ENCODE measurements around the gene CSAD. TPM values are rescaled to one million over a fixed set of nuclear protein-coding genes. Genes with fewer than 3 reads are reported as not detected.

CSAD gene
- total and polyA plus RNA-seq, 2 of the 13 experiments (the other 11 are each of a cell fraction or from before 2014, with no cell fraction given), result 7.2 to 23.5 TPM

DNA sequence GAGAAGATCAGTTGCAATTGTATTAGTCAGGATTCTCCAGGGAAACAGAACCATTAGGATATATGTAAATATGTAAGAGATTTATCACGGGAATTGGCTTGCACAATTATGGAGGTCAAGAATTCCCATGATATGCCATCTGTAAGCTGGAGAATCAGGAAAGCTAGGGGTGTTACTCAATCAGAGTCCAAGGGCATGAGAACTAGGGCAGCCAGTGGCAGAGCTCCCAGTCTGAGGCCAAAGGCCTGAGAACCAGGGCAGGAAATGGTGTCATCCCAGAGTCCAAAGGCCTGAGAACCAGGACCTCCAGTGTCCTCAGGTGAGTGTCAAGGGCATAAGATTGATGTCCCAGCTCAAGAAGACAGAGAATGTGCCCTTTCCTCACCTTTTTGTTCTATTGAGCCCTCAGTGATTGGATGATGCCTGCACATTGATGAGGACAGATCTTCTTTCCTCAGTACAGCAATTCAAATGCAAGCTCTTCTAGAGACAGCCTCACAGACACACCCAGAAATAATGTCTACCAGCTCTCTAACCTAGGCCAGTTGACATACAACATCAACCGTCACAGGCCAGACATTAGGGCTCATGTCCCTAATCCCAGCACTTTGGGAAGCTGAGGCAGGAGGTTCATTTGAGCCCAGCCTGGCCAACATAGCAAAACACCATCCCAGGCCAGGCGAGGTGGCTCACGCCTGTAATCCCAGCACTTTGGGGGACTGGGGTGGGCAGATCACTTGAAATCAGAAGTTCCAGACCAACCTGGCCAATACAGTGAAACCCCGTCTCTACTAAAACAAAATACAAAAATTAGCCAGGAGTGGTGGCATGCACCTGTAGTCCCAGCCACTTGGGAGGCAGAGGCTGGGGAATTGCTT is 35.1 kb downstream of the CSAD start (continued):
- TF ChIP-seq ARID2 (CRISPR knock-in tag; IDR thresholded peaks at IDR 0.05; ENCODE audit: borderline replicate concordance) (no peak), IRX3 (CRISPR knock-in tag; IDR thresholded peaks at IDR 0.05; ENCODE audit: borderline replicate concordance, low read depth) (no peak), MAZ (IDR thresholded peaks at IDR 0.05; ENCODE audit: borderline replicate concordance, low read depth, low read length) (no peak), MAZ (CRISPR knock-in tag; IDR thresholded peaks at IDR 0.05; ENCODE audit: low read depth) (0 out of 2 replicates have a peak, but pooled peaks have one; percentile 30), THAP11 (CRISPR knock-in tag; IDR thresholded peaks at IDR 0.05) (peak; percentile 56; the same call in 1 of the 2 replicates), ZNF329 (CRISPR knock-in tag; IDR thresholded peaks at IDR 0.05; ENCODE audit: low read depth) (no peak), MEF2D (CRISPR knock-in tag; IDR thresholded peaks at IDR 0.05) (0 out of 2 replicates have a peak, but pooled peaks have one; percentile 46), ZKSCAN5 (CRISPR knock-in tag; IDR thresholded peaks at IDR 0.05) (no peak), ZNF484 (CRISPR knock-in tag; IDR thresholded peaks at IDR 0.05; ENCODE audit: borderline replicate concordance, low read depth) (no peak), RFX5 (IDR thresholded peaks at IDR 0.05; ENCODE audit: low read depth, low read length) (no peak), NFIC (IDR thresholded peaks at IDR 0.05; ENCODE audit: low read length) (0 out of 2 replicates have a peak, but pooled peaks have one; percentile 41), SPEN (CRISPR knock-in tag; IDR thresholded peaks at IDR 0.05; ENCODE audit: low read depth) (peak; percentile 100; the same call in 1 of the 2 replicates), ZFP90 (CRISPR knock-in tag; IDR thresholded peaks at IDR 0.05; ENCODE audit: borderline replicate concordance) (no peak), HDAC1 (CRISPR knock-in tag; IDR thresholded peaks at IDR 0.05) (peak; percentile 75), MEIS1 (CRISPR knock-in tag; IDR thresholded peaks at IDR 0.05; ENCODE audit: borderline replicate concordance) (no peak), ZBTB3 (CRISPR knock-in tag; IDR thresholded peaks at IDR 0.05; ENCODE audit: borderline replicate concordance, low read depth) (no peak)
- TF ChIP-seq, protein P1, sequence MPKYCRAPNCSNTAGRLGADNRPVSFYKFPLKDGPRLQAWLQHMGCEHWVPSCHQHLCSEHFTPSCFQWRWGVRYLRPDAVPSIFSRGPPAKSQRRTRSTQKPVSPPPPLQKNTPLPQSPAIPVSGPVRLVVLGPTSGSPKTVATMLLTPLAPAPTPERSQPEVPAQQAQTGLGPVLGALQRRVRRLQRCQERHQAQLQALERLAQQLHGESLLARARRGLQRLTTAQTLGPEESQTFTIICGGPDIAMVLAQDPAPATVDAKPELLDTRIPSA (CRISPR knock-in tag; IDR thresholded peaks at IDR 0.05; ENCODE audit: borderline replicate concordance), result no peak
- TF ChIP-seq, protein P2, sequence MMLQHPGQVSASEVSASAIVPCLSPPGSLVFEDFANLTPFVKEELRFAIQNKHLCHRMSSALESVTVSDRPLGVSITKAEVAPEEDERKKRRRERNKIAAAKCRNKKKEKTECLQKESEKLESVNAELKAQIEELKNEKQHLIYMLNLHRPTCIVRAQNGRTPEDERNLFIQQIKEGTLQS (CRISPR knock-in tag; IDR thresholded peaks at IDR 0.05), result no peak
- TF ChIP-seq, protein P3, sequence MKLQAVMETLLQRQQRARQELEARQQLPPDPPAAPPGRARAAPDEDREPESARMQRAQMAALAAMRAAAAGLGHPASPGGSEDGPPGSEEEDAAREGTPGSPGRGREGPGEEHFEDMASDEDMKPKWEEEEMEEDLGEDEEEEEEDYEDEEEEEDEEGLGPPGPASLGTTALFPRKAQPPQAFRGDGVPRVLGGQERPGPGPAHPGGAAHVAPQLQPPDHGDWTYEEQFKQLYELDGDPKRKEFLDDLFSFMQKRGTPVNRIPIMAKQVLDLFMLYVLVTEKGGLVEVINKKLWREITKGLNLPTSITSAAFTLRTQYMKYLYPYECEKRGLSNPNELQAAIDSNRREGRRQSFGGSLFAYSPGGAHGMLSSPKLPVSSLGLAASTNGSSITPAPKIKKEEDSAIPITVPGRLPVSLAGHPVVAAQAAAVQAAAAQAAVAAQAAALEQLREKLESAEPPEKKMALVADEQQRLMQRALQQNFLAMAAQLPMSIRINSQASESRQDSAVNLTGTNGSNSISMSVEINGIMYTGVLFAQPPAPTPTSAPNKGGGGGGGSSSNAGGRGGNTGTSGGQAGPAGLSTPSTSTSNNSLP (IDR thresholded peaks at IDR 0.05; ENCODE audit: low read depth, low read length), result peak; percentile 74
- TF ChIP-seq, protein P4, sequence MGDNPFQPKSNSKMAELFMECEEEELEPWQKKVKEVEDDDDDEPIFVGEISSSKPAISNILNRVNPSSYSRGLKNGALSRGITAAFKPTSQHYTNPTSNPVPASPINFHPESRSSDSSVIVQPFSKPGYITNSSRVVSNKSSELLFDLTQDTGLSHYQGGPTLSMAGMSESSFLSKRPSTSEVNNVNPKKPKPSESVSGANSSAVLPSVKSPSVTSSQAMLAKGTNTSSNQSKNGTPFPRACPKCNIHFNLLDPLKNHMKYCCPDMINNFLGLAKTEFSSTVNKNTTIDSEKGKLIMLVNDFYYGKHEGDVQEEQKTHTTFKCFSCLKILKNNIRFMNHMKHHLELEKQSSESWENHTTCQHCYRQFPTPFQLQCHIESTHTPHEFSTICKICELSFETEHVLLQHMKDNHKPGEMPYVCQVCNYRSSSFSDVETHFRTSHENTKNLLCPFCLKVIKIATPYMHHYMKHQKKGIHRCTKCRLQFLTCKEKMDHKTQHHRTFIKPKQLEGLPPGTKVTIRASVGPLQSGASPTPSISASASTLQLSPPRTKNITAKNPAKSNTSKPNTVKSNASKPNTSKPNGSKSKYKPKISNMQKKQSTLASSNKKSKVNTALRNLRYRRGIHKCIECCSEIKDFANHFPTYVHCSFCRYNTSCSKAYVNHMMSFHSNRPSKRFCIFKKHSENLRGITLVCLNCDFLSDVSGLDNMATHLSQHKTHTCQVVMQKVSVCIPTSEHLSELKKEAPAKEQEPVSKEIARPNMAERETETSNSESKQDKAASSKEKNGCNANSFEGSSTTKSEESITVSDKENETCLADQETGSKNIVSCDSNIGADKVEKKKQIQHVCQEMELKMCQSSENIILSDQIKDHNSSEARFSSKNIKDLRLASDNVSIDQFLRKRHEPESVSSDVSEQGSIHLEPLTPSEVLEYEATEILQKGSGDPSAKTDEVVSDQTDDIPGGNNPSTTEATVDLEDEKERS (CRISPR knock-in tag; IDR thresholded peaks at IDR 0.05), result peak; percentile 65; the same call in 1 of the 2 replicates
- TF ChIP-seq, protein P5, sequence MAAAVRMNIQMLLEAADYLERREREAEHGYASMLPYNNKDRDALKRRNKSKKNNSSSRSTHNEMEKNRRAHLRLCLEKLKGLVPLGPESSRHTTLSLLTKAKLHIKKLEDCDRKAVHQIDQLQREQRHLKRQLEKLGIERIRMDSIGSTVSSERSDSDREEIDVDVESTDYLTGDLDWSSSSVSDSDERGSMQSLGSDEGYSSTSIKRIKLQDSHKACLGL (CRISPR knock-in tag; IDR thresholded peaks at IDR 0.05), result no peak

Measured in HepG2 (cell line).